SU-DHL-6 (cell line): ENCODE data around the gene NEB.

ENCODE experiments used
- EZH2phosphoT487 ChIP-seq: fragments of 200-600 bp; sonication (generic), shearing (Covaris generic); conservative IDR thresholded peaks from 2 replicates; pipeline ENCODE4 v1.6.1; 2018; ENCODE audit warnings: mild to moderate bottlenecking, antibody characterized with exemption, low read length, moderate library complexity, mixed read lengths
- TF ChIP-seq, protein P1 (sequence below): fragments of 200-600 bp; sonication (generic); IDR thresholded peaks from one replicate; pipeline ENCODE4 v1.5.1; 2017; ENCODE audit warnings: antibody characterized with exemption, mild to moderate bottlenecking, low read length, moderate library complexity; ENCODE audit not compliant: insufficient read depth, poor library complexity, severe bottlenecking

DNA sequence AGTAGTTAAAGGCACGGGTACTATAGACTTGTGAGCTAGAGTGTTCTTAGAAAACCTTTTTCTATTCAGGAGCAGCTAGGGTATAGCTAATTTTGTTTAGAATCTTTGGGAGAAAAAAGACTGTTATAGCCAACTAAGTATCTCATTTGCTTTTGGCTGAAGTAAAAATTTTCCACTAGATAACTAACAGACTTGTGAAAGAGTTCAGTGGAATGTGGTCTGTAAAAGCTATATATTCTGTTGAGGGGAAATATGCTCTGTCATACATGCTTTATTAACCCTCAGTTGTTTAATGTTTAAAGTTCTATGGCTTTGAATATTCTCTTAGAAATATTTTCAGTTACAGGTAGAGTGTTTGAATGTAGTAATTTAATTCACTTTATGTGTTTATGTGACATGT, 274.9 kb downstream of the NEB start:
- TF ChIP-seq, protein P1, sequence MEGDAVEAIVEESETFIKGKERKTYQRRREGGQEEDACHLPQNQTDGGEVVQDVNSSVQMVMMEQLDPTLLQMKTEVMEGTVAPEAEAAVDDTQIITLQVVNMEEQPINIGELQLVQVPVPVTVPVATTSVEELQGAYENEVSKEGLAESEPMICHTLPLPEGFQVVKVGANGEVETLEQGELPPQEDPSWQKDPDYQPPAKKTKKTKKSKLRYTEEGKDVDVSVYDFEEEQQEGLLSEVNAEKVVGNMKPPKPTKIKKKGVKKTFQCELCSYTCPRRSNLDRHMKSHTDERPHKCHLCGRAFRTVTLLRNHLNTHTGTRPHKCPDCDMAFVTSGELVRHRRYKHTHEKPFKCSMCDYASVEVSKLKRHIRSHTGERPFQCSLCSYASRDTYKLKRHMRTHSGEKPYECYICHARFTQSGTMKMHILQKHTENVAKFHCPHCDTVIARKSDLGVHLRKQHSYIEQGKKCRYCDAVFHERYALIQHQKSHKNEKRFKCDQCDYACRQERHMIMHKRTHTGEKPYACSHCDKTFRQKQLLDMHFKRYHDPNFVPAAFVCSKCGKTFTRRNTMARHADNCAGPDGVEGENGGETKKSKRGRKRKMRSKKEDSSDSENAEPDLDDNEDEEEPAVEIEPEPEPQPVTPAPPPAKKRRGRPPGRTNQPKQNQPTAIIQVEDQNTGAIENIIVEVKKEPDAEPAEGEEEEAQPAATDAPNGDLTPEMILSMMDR, result no peak
- no peak for TF ChIP-seq EZH2phosphoT487
